Duodenal mucosa (tissue), 2 donors: ENCODE data around the gene LPCAT4.
"Not testable (repeated sequence)": the region's sequence is repeated elsewhere in the genome, so short reads cannot be mapped to it uniquely, and the experiment has no call there.

Experiments used
- H3K27ac ChIP-seq: one replicate; pipeline ENCODE4 v1.7.0; 2013; ENCODE audit warnings: low read depth, low read length
- H3K27me3 ChIP-seq, 2 donors: one replicate each; pipeline ENCODE4 v1.7.0; 2013; ENCODE audit warnings: low read length in 2 of 2, control low read depth in 1 of 2; ENCODE audit not compliant: insufficient read depth in 2 of 2, control insufficient read depth in 1 of 2
- H3K36me3 ChIP-seq, 2 donors: one replicate each; pipeline ENCODE4 v1.7.0; 2013; ENCODE audit warnings: low read length in 2 of 2, control low read depth in 1 of 2; ENCODE audit not compliant: insufficient read depth in 2 of 2, control insufficient read depth in 1 of 2
- H3K4me1 ChIP-seq, 2 donors: one replicate each; pipeline ENCODE4 v1.7.0; 2013; ENCODE audit warnings: low read length in 2 of 2, control low read depth in 1 of 2; ENCODE audit not compliant: insufficient read depth in 2 of 2, control insufficient read depth in 1 of 2
- H3K4me3 ChIP-seq, 2 donors: one replicate each; pipeline ENCODE4 v1.7.0; 2013; ENCODE audit warnings: low read length in 2 of 2, low read depth in 1 of 2
- H3K9ac ChIP-seq, 2 donors: one replicate each; pipeline ENCODE4 v1.7.0; 2013; ENCODE audit warnings: low read length in 2 of 2, low read depth in 1 of 2
- H3K9me3 ChIP-seq, 2 donors: one replicate each; pipeline ENCODE4 v1.7.0; 2013; ENCODE audit warnings: low read length in 2 of 2, control low read depth in 1 of 2; ENCODE audit not compliant: control insufficient read depth in 1 of 2

Gene LPCAT4

GRCh38 chr15:34367101-34368081 lies at the start of gene LPCAT4:
Gene LPCAT4 (minus strand): TSS chr15:34367196. CDS start chr15:34367100, 96 bp downstream.
- H3K4me3 ChIP-seq = peak within 1 kb of the TSS; percentile 95 to 97
- H3K9me3 ChIP-seq = no peaks in the 10 kb centered on the region
- H3K4me1 ChIP-seq = peaks cover 34 to 36% of the 10 kb centered on the region in 2 donors
- H3K9ac ChIP-seq = peak within 1 kb of the TSS; percentile 89 to 99
- peaks cover 0 to 12% of the 10 kb centered on the region in 2 donors for H3K36me3 ChIP-seq
- peak within 1 kb of the TSS; percentile 99 for H3K27ac ChIP-seq
- no peaks in the 10 kb centered on the region for H3K27me3 ChIP-seq

GRCh38 chr15:34409511-34409910 lies 42.5 kb upstream of the LPCAT4 start:
- H3K9ac ChIP-seq, H3K27ac ChIP-seq, H3K27me3 ChIP-seq, H3K9me3 ChIP-seq, H3K4me1 ChIP-seq, H3K36me3 ChIP-seq, H3K4me3 ChIP-seq: not testable (repeated sequence)

- not testable (repeated sequence) for H3K4me1 ChIP-seq, H3K9me3 ChIP-seq, H3K4me3 ChIP-seq, H3K27ac ChIP-seq, H3K36me3 ChIP-seq, H3K27me3 ChIP-seq, H3K9ac ChIP-seq
Measured at GRCh38 chr15:34408973-34409372, 42.0 kb upstream of the LPCAT4 start.

GRCh38 chr15:34403899-34404298 lies 36.9 kb upstream of the LPCAT4 start:
- H3K9ac ChIP-seq, H3K27me3 ChIP-seq, H3K9me3 ChIP-seq, H3K4me1 ChIP-seq, H3K4me3 ChIP-seq, H3K36me3 ChIP-seq, H3K27ac ChIP-seq: not testable (repeated sequence)

- not testable (repeated sequence) for H3K4me1 ChIP-seq, H3K27ac ChIP-seq, H3K9ac ChIP-seq, H3K9me3 ChIP-seq, H3K36me3 ChIP-seq, H3K4me3 ChIP-seq, H3K27me3 ChIP-seq
Measured at GRCh38 chr15:34403160-34403598, 36.2 kb upstream of the LPCAT4 start.

GRCh38 chr15:34397637-34398259 lies 30.8 kb upstream of the LPCAT4 start:
- H3K36me3 ChIP-seq, H3K27me3 ChIP-seq, H3K9ac ChIP-seq, H3K9me3 ChIP-seq, H3K27ac ChIP-seq, H3K4me3 ChIP-seq, H3K4me1 ChIP-seq: not testable (repeated sequence)

GRCh38 chr15:34392981-34393380 lies 26.0 kb upstream of the LPCAT4 start:
- H3K4me1 ChIP-seq, H3K27ac ChIP-seq, H3K9me3 ChIP-seq: not testable (repeated sequence)

GRCh38 chr15:34389594-34390086 lies 22.6 kb upstream of the LPCAT4 start:
- H3K27ac ChIP-seq, H3K36me3 ChIP-seq, H3K9me3 ChIP-seq, H3K9ac ChIP-seq, H3K4me3 ChIP-seq, H3K27me3 ChIP-seq, H3K4me1 ChIP-seq: not testable (repeated sequence)

More at GRCh38 chr15:34392981-34393380, 26.0 kb upstream of the LPCAT4 start:
- H3K27me3 ChIP-seq, H3K36me3 ChIP-seq, H3K9ac ChIP-seq, H3K4me3 ChIP-seq: not testable (repeated sequence)

- H3K4me1 ChIP-seq, H3K27ac ChIP-seq, H3K9me3 ChIP-seq, H3K27me3 ChIP-seq, H3K36me3 ChIP-seq, H3K4me3 ChIP-seq, H3K9ac ChIP-seq: not testable (repeated sequence)
Measured at GRCh38 chr15:34381829-34382521, 15.0 kb upstream of the LPCAT4 start.

GRCh38 chr15:34380491-34380890 lies 13.5 kb upstream of the LPCAT4 start:
- H3K4me1 ChIP-seq, H3K9ac ChIP-seq, H3K27ac ChIP-seq, H3K4me3 ChIP-seq, H3K36me3 ChIP-seq, H3K9me3 ChIP-seq, H3K27me3 ChIP-seq: not testable (repeated sequence)
